Activated CD4-positive, alpha-beta memory T cell treated with anti-CD3 and anti-CD28 coated beads, Interleukin-2, amount 10 ng/mL, durations not matched to agents 7 days and 5 days (primary cell): ENCODE measurements around the gene TMEM270. TPM values are rescaled to one million over a fixed set of nuclear protein-coding genes. Genes with fewer than 3 reads are reported as not detected.
"Not testable (repeated sequence)": the region's sequence is repeated elsewhere in the genome, so short reads cannot be mapped to it uniquely, and the experiment has no call there.

ENCODE experiments used
- CTCF ChIA-PET: fragments of 350-600 bp; sonication (Branson Sonifier 250); formaldehyde crosslinking; loops from one replicate; lab custom pipeline; 2021; ENCODE audit warnings: antibody characterized with exemption, inconsistent platforms; lab: Charles Lee
- POLR2A ChIA-PET: fragments of 350-600 bp; sonication (Branson Sonifier 250); formaldehyde crosslinking; loops from one replicate; lab custom pipeline; 2021; ENCODE audit warnings: antibody characterized with exemption; lab: Charles Lee
- DNase-seq: peaks from one replicate; pipeline ENCODE4 v3.0.0-alpha.2; 2020
- H3K27ac Mint-ChIP-seq: one replicate; pipeline ENCODE4 v1.8.0; 2021; ENCODE audit warnings: mild to moderate bottlenecking, mixed read lengths
- H3K27me3 Mint-ChIP-seq: one replicate; pipeline ENCODE4 v1.8.0; 2021; ENCODE audit warnings: mixed read lengths
- H3K36me3 Mint-ChIP-seq: one replicate; pipeline ENCODE4 v1.8.0; 2021; ENCODE audit warnings: low read depth, mixed read lengths
- H3K4me1 Mint-ChIP-seq: one replicate; pipeline ENCODE4 v1.8.0; 2021; ENCODE audit warnings: mixed read lengths
- H3K4me3 Mint-ChIP-seq: one replicate; pipeline ENCODE4 v1.8.0; 2021; ENCODE audit warnings: mild to moderate bottlenecking, mixed read lengths
- H3K9me3 Mint-ChIP-seq: one replicate; pipeline ENCODE4 v1.8.0; 2021; ENCODE audit warnings: mixed read lengths
- total RNA-seq, 2 experiments: library from RNA; stranded (reverse); gene quantifications; one replicate each; pipeline ENCODE4 v1.2.3, GENCODE V29; 2021

The TMEM270 gene
- total RNA-seq, 2 experiments from 2014 or later, result not detected

DNA sequence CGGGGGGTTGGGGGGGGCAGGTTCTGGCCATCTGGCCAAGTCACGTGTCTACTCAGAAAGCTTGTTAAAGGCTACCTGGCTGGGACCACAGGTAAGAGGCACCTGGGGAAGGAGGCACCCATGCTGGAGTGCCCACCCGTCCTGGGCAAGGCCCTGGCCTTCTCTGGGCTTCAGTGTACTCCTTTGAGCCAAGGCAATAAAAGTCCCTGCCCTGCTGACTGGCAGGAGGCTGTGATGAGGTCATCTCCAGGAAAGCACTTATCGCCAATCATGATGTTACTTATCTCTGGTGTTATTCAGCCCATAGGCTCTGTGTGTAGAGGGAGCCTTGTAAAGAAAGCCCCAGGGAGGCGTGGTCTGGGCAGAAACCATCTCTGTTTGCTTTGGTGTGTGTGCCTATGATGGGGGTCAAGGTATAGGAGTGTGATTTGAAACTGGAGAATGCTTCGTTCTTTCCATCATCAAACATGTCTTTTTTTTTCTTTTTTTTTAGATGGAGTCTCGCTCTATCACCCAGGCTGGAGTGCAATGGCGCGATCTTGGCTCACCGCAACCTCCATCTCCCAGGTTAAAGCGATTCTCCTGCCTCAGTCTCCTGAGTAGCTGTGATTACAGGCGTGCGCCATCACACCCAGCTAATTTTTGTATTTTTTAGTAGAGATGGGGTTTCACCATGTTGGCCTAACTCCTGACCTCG is 32.7 kb upstream of the TMEM270 start:
- Mint-ChIP-seq H3K9me3 (no peaks in the 10 kb centered on the region), H3K27me3 (peaks cover 9% of the 10 kb centered on the region), H3K4me1 (peaks cover 32% of the 10 kb centered on the region), H3K36me3 (no peaks in the 10 kb centered on the region), H3K27ac (no peak overlapping the region), H3K4me3 (no peak overlapping the region)
- POLR2A ChIA-PET, result interaction anchor here (1.4 kb wide), 1 partner anchor 14 kb away, joined by 4 read pairs; the partner anchor contains the start of gene METTL27
- CTCF ChIA-PET, result interaction anchor here (1.2 to 3.9 kb wide), 2 partner anchors 14 to 27 kb away, joined by 3 to 39 read pairs; partner anchors contain the start of gene METTL27
- DNase-seq, result peak; percentile 23

DNA sequence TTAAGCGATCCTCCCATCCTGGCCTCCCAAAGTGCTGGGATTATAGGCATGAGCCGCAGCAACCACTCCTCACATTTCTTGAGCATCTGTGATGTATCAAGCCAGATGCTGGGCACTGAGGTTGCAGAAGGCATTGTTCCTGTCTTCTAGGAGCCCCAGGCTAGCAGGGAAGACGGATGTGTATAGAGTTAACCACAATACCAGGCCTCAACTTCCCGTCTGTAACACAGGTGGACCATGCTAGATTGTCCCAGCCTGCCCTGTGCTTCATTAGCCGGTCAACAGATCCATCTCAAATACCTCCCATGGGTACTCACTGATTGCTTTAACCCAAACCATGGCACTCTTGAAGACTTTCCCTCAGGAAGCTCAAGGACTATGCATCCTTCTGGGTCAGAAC is 32.0 kb upstream of the TMEM270 start:
- ChIA-PET POLR2A (interaction anchor here (0.9 kb wide), 1 partner anchor 21 kb away, joined by 4 read pairs; no protein-coding TSS in a partner anchor), CTCF (interaction anchor here (1.0 kb wide), 2 partner anchors 25 to 27 kb away, joined by 4 to 5 read pairs; no protein-coding TSS in a partner anchor)
- Mint-ChIP-seq H3K27me3 (peaks cover 9% of the 10 kb centered on the region), H3K4me1 (peaks cover 32% of the 10 kb centered on the region), H3K27ac (no peak overlapping the region), H3K9me3 (no peaks in the 10 kb centered on the region), H3K36me3 (no peaks in the 10 kb centered on the region), H3K4me3 (no peak overlapping the region)
- no peak for DNase-seq

DNA sequence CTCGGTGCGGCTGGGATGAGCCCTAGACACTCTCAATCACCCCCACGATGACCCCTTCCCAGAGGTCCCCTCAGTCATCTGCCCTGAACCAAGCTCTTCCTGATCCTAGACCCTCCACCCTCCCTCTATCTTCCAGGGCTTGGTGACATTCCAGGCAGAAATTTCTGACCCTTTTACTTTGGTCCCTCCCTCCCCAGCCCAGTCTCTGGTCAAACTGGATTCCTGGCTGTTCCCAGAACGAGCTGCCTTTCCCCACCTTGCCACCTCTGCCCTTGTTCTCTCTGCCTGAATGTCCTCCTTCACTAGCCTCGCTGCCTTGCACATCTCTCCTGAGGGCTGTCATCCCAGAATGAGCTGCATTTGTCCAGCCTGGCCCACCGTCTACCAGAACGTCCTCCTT is 31.5 kb upstream of the TMEM270 start:
- Mint-ChIP-seq H3K4me3 (no peak overlapping the region), H3K27ac (no peak overlapping the region), H3K9me3 (no peaks in the 10 kb centered on the region), H3K27me3 (peaks cover 9% of the 10 kb centered on the region), H3K4me1 (peaks cover 32% of the 10 kb centered on the region), H3K36me3 (no peaks in the 10 kb centered on the region)
- no peak for DNase-seq
- ChIA-PET CTCF (interaction anchor here (0.5 to 1.0 kb wide), 3 partner anchors 14 to 27 kb away, joined by 3 to 5 read pairs (median 4); no protein-coding TSS in a partner anchor), POLR2A (interaction anchor here (0.9 kb wide), 1 partner anchor 20 kb away, joined by 4 read pairs; no protein-coding TSS in a partner anchor)

- H3K4me1 Mint-ChIP-seq, result peaks cover 32% of the 10 kb centered on the region
- DNase-seq, result no peak
- ChIA-PET CTCF (interaction anchor here (0.5 to 1.0 kb wide), 3 partner anchors 13 to 26 kb away, joined by 3 to 5 read pairs (median 4); no protein-coding TSS in a partner anchor), POLR2A (interaction anchor here (0.9 kb wide), 1 partner anchor 20 kb away, joined by 4 read pairs; no protein-coding TSS in a partner anchor)
- H3K4me3 Mint-ChIP-seq, result no peak overlapping the region
- peaks cover 9% of the 10 kb centered on the region for H3K27me3 Mint-ChIP-seq
- H3K36me3 Mint-ChIP-seq, result no peaks in the 10 kb centered on the region
- no peaks in the 10 kb centered on the region for H3K9me3 Mint-ChIP-seq
- no peak overlapping the region for H3K27ac Mint-ChIP-seq
Observed at GRCh38 chr7:73829921-73830680, 30.9 kb upstream of the TMEM270 start.

DNA sequence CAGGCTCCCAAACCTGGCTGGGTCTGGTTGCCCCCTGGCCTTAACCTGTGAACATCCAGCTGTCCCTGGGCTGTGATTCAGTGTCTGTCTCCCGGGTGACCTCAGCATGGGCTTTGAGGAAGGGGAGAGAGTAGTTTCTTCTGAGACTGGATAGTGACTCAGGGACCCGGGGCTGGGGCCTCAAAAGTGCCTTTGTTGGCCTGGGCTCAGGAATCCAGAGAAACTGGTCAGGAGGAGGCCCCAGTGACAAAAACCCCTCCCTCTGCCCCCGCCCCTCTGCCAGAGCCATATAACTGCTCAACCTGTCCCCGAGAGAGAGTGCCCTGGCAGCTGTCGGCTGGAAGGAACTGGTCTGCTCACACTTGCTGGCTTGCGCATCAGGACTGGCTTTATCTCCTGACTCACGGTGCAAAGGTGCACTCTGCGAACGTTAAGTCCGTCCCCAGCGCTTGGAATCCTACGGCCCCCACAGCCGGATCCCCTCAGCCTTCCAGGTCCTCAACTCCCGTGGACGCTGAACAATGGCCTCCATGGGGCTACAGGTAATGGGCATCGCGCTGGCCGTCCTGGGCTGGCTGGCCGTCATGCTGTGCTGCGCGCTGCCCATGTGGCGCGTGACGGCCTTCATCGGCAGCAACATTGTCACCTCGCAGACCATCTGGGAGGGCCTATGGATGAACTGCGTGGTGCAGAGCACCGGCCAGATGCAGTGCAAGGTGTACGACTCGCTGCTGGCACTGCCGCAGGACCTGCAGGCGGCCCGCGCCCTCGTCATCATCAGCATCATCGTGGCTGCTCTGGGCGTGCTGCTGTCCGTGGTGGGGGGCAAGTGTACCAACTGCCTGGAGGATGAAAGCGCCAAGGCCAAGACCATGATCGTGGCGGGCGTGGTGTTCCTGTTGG is 30.0 kb upstream of the TMEM270 start, which contains the start of gene CLDN4:
Gene CLDN4 (plus strand): TSS at position 316 of the 903 bp plus-strand sequence. CDS start 206 bp downstream, at position 522.
- H3K4me1 Mint-ChIP-seq, result peaks cover 32% of the 10 kb centered on the region
- peaks cover 9% of the 10 kb centered on the region for H3K27me3 Mint-ChIP-seq
- no peak for DNase-seq
- H3K36me3 Mint-ChIP-seq, result no peaks in the 10 kb centered on the region
- no peak within 1 kb of the TSS for H3K4me3 Mint-ChIP-seq
- H3K27ac Mint-ChIP-seq, result no peak within 1 kb of the TSS
- H3K9me3 Mint-ChIP-seq, result no peaks in the 10 kb centered on the region
- ChIA-PET POLR2A (interaction anchor here (0.5 kb wide), 1 partner anchor 1230 kb away, joined by 3 read pairs; no protein-coding TSS in a partner anchor), CTCF (no interaction called here)

DNA sequence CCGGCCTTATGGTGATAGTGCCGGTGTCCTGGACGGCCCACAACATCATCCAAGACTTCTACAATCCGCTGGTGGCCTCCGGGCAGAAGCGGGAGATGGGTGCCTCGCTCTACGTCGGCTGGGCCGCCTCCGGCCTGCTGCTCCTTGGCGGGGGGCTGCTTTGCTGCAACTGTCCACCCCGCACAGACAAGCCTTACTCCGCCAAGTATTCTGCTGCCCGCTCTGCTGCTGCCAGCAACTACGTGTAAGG is 29.4 kb upstream of the TMEM270 start:
- H3K4me3 Mint-ChIP-seq, result no peak overlapping the region
- H3K4me1 Mint-ChIP-seq, result peaks cover 30% of the 10 kb centered on the region
- H3K36me3 Mint-ChIP-seq, result no peaks in the 10 kb centered on the region
- no peak overlapping the region for H3K27ac Mint-ChIP-seq
- no peaks in the 10 kb centered on the region for H3K9me3 Mint-ChIP-seq
- ChIA-PET POLR2A (interaction anchor here (0.5 kb wide), 1 partner anchor 1229 kb away, joined by 3 read pairs; no protein-coding TSS in a partner anchor), CTCF (no interaction called here)
- peaks cover 9% of the 10 kb centered on the region for H3K27me3 Mint-ChIP-seq
- DNase-seq, result no peak

DNA sequence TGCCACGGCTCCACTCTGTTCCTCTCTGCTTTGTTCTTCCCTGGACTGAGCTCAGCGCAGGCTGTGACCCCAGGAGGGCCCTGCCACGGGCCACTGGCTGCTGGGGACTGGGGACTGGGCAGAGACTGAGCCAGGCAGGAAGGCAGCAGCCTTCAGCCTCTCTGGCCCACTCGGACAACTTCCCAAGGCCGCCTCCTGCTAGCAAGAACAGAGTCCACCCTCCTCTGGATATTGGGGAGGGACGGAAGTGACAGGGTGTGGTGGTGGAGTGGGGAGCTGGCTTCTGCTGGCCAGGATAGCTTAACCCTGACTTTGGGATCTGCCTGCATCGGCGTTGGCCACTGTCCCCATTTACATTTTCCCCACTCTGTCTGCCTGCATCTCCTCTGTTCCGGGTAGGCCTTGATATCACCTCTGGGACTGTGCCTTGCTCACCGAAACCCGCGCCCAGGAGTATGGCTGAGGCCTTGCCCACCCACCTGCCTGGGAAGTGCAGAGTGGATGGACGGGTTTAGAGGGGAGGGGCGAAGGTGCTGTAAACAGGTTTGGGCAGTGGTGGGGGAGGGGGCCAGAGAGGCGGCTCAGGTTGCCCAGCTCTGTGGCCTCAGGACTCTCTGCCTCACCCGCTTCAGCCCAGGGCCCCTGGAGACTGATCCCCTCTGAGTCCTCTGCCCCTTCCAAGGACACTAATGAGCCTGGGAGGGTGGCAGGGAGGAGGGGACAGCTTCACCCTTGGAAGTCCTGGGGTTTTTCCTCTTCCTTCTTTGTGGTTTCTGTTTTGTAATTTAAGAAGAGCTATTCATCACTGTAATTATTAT is 28.9 kb upstream of the TMEM270 start:
- CTCF ChIA-PET, result no interaction called here
- Mint-ChIP-seq H3K4me3 (no peak overlapping the region), H3K4me1 (peaks cover 25% of the 10 kb centered on the region), H3K36me3 (no peaks in the 10 kb centered on the region), H3K9me3 (no peaks in the 10 kb centered on the region), H3K27me3 (peaks cover 5% of the 10 kb centered on the region), H3K27ac (no peak overlapping the region)
- POLR2A ChIA-PET, result interaction anchor here (0.5 to 1.0 kb wide), 2 partner anchors 10 to 1229 kb away, joined by 3 to 4 read pairs; partner anchors contain the start of gene METTL27
- DNase-seq, result no peak

GRCh38 chr7:73832806-73833205 is 28.2 kb upstream of the TMEM270 start:
- ChIA-PET CTCF (no interaction called here), POLR2A (interaction anchor here (1.0 kb wide), 1 partner anchor 10 kb away, joined by 4 read pairs; the partner anchor contains the start of gene METTL27)
- no peaks in the 10 kb centered on the region for H3K36me3 Mint-ChIP-seq
- no peak overlapping the region for H3K27ac Mint-ChIP-seq
- peaks cover 17% of the 10 kb centered on the region for H3K4me1 Mint-ChIP-seq
- H3K9me3 Mint-ChIP-seq, result no peaks in the 10 kb centered on the region
- H3K4me3 Mint-ChIP-seq, result no peak overlapping the region
- no peaks in the 10 kb centered on the region for H3K27me3 Mint-ChIP-seq
- DNase-seq, result no peak

DNA sequence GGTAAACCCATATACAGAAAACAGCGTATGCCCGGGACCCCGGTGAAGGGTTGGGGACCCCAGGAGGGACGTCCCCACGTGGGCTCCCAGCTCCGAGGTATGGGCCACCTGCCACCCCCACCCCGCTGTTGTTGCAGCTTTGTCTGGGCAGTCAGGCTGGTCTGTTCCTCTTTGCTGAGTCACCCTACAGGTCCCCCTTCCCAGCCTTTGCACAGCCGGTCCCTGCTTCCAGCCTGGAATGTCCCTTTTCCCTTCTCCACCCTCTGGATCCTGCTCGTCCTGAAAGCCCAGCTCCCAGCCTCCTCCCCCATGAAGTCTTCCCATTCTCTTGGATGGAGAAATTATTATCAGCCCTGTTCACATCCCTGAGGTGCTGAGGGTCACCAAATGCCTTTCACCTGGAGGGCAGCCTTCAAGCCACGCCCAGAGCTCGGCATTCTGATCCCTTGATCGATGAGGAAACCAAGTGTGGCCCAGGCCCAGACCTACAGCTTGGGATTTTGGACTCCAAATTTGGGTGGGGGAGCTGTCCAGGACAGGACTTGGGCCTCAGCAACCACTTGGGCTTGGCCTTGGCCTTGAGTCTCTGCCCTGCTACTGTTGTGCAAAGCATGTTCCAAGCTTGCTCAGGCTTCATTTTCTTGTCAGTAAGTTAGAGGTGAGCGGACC is 27.6 kb upstream of the TMEM270 start:
- H3K9me3 Mint-ChIP-seq, result no peaks in the 10 kb centered on the region
- H3K4me1 Mint-ChIP-seq, result peaks cover 17% of the 10 kb centered on the region
- ChIA-PET CTCF (interaction anchor here (0.9 kb wide), 1 partner anchor 9 kb away, joined by 3 read pairs; the partner anchor contains the start of gene METTL27), POLR2A (interaction anchor here (1.0 kb wide), 1 partner anchor 9 kb away, joined by 4 read pairs; the partner anchor contains the start of gene METTL27)
- no peaks in the 10 kb centered on the region for H3K36me3 Mint-ChIP-seq
- H3K4me3 Mint-ChIP-seq, result no peak overlapping the region
- DNase-seq, result no peak
- no peak overlapping the region for H3K27ac Mint-ChIP-seq
- H3K27me3 Mint-ChIP-seq, result no peaks in the 10 kb centered on the region

- Mint-ChIP-seq H3K27me3 (no peaks in the 10 kb centered on the region), H3K4me3 (no peak overlapping the region), H3K36me3 (no peaks in the 10 kb centered on the region), H3K27ac (no peak overlapping the region), H3K9me3 (no peaks in the 10 kb centered on the region), H3K4me1 (peaks cover 11% of the 10 kb centered on the region)
- DNase-seq, result no peak
- CTCF ChIA-PET, result no interaction called here
- POLR2A ChIA-PET, result no interaction called here
Observed at GRCh38 chr7:73834626-73835191, 26.2 kb upstream of the TMEM270 start.

DNA sequence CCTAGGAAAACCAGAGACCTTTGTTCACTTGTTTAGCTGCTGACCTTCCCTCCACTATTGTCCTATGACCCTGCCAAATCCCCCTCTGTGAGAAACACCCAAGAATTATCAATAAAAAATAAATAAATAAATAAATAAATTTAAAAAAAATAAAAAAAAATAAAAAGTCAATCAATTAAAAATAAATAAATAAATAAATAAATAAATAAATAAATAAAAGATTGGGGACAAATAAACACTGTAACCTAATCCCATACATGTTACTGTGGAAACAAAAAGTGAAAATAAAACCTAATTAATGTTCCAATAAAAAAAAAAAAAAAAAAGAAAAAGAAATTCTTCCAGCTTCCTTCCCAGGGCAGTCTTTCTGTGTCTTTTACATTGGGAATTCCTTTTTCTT is 23.8 kb upstream of the TMEM270 start:
- POLR2A ChIA-PET, H3K4me3 Mint-ChIP-seq, H3K27ac Mint-ChIP-seq, H3K36me3 Mint-ChIP-seq, DNase-seq, H3K9me3 Mint-ChIP-seq, H3K27me3 Mint-ChIP-seq: not testable (repeated sequence)
- H3K4me1 Mint-ChIP-seq, result peaks cover 19% of the 10 kb centered on the region
- CTCF ChIA-PET, result interaction anchor here (1.2 kb wide), 1 partner anchor 20 kb away, joined by 4 read pairs; no protein-coding TSS in a partner anchor
